HG02938 (cell line): ENCODE measurements around the gene CCNYL1.

Experiments used
- ATAC-seq: cut with Tn5 transposase; IDR thresholded peaks from one replicate; pipeline ENCODE4 v1.9.1; 2021; ENCODE audit warnings: mild to moderate bottlenecking, moderate library complexity; ENCODE audit not compliant: unreplicated experiment

Gene CCNYL1

DNA sequence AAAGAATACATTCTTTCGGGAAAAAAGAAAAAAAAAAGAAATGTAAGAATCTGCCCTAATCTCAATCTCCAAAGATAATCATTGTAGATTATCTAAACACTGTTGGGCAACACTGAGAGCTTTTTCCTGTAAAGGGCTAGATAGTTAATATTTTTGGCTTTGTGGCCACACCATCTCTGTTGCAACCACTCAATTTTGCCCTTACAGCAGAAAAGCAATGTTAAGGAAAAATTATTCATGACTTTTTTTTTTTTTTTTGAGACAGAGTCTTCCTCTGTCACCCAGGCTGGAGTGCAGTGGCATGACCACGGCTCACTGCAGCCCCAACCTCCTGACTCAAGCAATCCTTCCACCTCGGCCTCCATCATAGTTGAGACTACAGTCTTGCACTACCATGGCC lies 75.6 kb downstream of the CCNYL1 start:
- no peak for ATAC-seq

DNA sequence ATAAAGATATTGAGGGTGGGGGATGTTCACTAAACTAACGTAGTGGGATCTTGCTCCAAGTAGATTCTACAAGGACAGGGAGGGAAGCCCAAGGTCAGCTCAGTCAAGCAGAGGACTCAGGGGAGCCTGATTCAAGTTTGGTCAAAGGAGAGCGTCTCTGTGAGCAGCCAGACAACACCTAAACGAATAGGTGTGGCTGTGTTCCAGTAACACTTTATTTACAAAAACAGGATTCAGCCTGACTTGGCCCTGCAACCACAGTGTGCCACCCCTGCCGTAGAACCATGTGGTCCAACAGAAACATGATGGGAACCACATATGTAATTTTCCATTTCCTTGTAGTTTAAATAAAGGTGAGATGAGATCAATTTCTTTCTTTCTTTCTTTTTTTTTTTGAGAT lies 76.4 kb downstream of the CCNYL1 start:
- ATAC-seq, result no peak

GRCh38 chr2:207790898-207791297 lies 79.5 kb downstream of the CCNYL1 start:
- no peak for ATAC-seq

- ATAC-seq, result no peak
These were observed 80.3 kb downstream of the CCNYL1 start for GRCh38 chr2:207791579-207792243.

GRCh38 chr2:207792244-207792785 lies 80.9 kb downstream of the CCNYL1 start:
- no peak for ATAC-seq

- no peak for ATAC-seq
These were observed 85.3 kb downstream of the CCNYL1 start for GRCh38 chr2:207796585-207797350.

- no peak for ATAC-seq
These were observed 89.8 kb downstream of the CCNYL1 start for GRCh38 chr2:207801259-207801658.

- ATAC-seq, result no peak
These were observed 91.2 kb downstream of the CCNYL1 start for GRCh38 chr2:207802650-207803049.
